ENCODE data around the gene HEXD.

- TF ChIP-seq POLR2A (IDR thresholded peaks at IDR 0.05) (no peak), CTCF (IDR thresholded peaks at IDR 0.05) (no peak)
These were observed 69.8 kb downstream of the HEXD start for GRCh38 chr17:82487910-82488309.

Data from vagina (tissue), 2 donors.